Activated CD8-positive, alpha-beta memory T cell treated with anti-CD3 and anti-CD28 coated beads for 4 hours (primary cell): ENCODE data around the gene PRKAG2.

Experiments
- DNase-seq, 2 donors: peaks; one replicate each; pipeline ENCODE4 v3.0.0-alpha.2; 2020; ENCODE audit warnings: low read depth in 2 of 2

Gene PRKAG2

DNA sequence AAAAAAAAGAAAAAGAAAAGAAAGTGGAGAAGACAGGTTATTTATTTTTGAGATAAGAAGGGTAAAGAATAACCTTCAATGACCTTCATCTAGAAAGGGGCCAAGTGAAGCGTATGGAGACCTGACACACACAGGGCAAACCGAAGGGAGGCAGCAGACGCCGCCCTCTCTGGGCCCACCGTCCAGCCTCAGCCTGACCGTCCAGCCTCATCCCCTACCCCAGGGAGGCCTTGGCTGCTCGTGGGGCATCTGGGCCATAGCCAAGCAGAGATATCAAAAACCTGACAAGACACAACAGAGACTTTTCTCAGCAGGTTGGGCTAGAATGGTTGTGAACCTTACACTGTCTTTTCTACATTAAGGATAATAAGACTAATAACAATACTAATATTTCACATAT, 10.9 kb downstream of the PRKAG2 start:
- no peak for DNase-seq

DNA sequence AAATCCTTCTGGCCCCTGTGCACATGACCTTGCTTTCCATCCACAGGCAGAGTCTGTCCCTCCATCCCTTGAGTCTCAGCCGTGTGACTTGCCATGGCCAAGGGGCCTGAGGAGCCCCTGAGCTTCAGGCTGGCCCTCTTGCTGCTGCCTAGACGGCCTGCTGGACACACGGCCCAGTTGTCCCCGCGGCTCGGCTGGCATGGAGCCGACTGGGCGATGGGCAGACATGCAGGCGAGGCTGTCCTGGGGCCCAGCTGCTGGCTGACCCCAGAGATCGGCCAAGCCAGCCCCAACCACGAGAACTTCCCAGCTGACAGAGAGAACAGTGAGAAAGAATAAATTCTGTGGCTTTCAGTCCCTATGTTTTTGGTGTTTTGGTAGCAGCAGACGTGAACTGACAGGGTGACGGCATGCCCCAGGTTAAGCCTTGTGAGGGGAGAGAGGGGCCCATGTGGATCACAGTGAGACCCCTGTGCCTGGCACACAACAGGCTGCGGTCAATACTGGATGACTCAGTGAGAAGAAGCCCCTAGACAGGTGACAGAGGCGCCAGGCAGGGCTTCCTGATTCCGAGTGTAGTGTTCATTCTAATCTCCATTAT, 11.7 kb downstream of the PRKAG2 start:
- no peak for DNase-seq

DNA sequence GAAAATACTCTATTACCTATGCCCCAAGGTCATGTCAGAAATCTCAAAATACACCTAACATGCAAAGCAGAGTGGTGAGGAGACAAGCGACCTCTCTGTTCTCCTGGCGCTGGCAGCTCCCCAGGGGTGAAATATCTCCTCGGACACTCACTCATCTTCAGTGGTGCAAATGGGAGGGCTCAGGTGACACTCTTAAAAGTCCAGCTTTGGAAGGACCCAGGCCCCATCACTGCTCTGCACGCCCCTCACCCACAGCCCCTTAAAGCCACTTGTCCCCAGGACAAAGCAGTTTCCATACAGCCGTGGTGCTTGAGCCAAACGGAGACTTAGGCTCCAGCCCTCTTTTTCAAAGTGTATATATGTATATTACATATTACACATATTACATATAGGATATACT, 12.4 kb downstream of the PRKAG2 start:
- DNase-seq, result no peak

DNA sequence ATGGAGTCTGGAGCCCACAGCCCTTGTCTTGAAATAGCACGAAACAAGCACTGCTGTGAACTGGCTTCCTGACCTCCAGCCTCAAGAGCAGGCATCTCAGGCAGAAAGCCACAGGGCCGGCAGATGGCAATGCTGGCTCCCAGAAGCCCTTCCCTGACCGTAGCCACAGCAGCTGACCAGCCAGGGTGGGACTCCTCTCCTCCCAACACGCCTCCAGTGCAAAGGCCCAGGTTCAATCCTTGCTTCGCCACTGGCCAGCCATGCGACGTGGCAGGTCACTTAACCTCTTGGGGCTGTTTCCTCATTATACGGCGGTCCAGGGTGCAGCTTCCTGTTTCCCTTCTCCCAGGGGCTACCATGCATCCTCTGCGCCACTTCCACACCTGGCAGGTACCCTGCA, 12.8 kb downstream of the PRKAG2 start:
- no peak for DNase-seq

DNA sequence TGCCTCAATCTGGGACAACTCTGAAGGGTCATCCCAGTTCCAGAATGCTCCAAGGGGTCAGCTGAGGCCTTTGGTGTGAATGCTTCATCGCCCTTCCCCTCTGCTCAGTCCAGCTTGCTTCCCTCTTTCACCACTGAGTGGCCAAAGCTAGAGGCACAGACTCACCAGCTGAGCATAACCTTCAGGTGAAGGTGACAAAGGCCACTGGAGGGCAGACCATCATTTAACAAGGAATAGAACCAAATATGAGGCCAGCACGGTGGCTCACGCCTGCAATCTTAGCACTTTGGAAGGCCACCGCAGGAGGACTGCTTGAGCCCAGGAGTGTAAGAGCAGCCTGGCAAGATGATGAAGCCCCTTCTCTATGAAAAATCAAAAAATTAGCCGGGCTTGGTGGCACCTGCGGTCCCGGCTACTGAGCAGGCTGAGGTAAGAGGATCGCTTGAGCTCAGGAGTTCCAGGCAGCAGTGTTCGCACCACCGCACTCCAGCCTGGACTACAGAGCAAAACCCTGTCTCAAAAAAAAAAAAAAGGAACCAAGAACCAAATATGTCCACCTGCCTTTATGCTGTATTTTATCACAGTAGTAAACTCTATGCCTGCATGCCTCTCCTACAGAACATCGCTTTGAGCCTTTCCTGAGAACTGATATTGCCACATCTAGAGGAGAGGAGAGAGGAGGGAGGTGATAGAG, 13.4 kb downstream of the PRKAG2 start:
- DNase-seq, result no peak

DNA sequence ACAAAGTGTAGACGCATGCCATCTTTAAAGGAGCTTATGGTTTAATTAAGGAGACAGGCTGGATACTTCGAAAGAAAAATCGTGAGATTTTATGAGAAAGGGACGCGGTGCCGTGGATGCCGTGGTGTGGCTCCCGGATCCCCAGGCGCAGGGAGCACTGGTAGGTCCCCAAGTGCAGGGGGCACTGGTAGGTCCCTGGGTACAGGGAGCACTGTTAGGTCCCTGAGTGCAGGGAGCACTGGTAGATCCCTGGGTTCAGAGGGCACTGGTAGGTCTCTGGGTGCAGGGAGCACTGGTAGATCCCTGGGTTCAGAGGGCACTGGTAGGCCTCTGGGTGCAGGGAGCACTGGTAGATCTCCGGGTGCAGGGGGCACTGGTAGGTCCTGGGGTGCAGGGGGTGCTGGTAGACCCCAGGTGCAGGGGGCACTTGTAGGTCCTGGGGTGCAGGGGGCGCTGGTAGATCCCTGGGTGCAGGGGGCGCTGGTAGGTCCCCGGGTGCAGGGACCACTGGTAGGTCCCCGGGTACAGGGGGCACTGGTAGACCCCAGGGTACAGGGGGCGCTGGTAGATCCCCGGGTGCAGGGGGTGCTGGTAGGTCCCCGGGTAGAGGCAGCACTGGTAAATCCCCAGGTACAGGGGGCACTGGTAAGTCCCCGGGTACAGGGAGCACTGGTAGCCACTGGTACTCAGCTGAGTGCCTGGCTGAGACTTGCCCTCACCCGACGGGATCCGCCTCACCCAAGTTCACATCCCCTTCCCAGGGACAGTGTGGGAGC, 14.1 kb downstream of the PRKAG2 start:
- no peak for DNase-seq

DNA sequence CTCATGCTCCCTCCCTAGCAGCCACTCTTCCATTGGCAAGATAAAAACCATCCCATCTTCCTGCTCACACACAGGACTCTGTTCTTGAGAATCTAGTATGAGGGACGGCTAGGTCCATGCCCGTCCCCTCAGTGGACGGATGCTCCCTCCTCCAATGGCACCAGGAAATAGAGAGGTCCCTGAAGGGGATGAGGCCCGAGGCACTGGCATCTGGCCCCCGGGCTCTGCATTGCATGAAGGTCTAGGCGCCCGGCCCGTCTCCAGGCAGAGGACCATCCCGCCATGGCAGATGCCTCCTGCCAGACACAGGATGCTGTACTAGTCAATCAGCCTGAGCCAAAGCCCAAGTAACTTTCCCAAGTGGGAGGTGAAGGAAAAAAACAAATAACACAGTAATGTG, 15.0 kb downstream of the PRKAG2 start:
- DNase-seq, result no peak

DNA sequence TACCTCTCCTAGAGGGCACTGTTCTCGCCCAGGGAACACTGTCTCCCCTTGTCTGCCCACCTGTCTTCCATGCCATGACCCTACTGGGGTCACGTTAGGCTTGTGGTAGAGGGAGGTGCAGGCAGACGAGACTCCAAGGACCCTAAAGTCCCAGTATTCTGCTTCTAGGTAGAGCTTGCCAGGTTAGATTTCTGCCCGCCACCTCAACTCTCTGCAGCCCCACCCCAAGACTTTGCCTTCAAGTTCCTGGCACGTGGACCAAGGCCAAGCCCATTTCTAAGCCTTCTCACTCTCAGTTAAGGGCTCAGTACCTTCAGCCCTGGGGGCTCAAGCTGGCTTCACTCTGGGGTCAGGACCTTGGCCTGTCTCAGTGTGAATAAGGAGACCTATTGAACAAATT, 16.1 kb downstream of the PRKAG2 start:
- no peak for DNase-seq

DNA sequence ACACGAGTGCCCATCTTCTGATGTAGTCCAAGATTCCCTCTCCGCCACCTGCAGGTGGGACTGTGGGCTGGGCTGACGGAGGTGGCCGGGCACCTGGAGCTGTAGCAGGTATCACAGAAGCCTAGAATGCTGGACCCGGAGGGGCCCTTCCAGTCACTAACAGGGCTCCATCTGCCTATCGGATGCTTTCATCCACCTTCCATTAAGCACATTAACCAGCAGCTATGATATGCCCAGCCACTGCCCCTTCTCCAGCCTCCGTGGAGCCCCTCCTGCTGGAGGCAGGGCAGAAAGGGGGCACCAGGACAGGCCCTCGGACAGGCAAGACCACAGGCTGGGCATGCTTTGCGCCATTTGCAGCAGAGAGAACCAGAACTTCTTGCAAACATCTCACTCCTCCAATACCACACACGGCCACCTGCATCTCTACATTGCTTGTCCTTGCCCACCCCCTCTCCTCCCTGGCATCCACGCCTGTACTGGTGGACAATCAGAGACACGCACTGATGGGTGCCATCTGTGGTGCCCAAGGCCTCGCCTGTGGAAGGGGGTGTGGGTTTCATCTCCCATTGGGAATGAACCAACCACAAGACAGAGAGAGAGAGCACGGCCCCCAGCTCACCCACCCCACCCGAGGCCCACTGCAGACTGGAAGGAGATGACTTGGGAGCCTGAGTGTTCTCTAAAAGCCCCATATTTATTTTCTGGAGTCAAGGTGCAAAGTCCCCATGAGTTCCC, 16.8 kb downstream of the PRKAG2 start:
- DNase-seq, result no peak

DNA sequence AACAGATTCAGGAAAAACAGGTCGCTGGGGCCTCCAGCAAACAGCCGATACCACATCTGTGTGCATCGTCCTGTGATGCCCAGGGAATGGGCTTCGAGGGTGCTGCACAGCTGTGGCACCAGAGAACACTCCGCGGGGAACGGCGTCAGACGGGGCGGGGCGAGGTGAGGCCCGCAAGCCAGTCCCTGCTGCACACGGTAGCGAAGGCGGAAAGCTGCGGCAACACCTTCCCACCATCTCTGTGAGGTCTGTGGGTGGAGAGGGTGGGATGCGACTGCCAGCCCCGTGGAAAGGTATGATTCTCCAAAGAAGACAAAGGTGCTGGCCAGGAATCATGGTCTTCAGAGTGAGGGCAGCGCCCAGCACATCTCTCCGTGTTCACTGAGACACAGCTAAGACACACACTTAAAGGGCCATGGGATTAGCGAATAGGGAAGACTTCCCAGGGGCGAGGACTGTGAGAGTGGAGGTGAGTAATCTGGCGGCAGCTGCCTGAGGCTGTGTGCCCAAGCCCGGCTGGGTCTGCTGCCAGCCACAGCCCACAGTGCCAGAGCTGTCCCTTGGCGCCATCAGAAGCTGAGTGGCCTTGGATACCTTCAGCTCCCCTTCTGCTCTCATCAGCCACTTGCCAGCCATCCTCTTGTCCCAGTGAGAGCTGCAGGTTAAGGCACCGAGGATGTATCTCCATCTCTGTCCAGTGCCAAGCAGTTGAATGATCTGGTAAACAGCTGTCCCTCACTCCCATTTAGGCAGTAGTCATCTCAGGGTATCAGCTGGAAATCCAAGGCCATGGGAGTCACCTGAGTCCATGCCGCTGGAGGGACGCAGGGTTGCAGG, 17.6 kb downstream of the PRKAG2 start:
- no peak for DNase-seq

DNA sequence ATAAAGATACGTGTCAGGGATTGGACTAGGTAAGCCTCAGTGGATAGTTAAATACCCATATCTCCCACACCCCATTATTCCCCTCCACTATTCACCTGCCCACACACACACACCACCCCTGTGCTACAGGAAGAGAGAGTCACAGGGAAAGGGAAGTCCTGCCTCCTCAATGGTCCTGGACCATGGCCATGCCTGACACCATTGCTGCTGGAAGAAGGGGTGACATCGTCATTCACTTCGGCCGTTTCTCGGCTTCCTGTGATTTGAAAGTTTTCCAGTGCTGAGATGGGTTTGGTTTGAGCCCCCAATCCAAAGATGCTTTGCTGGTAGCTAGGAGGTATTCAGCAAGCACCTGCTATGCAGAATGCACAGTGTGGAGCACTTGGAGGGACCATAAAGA, 18.5 kb downstream of the PRKAG2 start:
- no peak for DNase-seq

DNA sequence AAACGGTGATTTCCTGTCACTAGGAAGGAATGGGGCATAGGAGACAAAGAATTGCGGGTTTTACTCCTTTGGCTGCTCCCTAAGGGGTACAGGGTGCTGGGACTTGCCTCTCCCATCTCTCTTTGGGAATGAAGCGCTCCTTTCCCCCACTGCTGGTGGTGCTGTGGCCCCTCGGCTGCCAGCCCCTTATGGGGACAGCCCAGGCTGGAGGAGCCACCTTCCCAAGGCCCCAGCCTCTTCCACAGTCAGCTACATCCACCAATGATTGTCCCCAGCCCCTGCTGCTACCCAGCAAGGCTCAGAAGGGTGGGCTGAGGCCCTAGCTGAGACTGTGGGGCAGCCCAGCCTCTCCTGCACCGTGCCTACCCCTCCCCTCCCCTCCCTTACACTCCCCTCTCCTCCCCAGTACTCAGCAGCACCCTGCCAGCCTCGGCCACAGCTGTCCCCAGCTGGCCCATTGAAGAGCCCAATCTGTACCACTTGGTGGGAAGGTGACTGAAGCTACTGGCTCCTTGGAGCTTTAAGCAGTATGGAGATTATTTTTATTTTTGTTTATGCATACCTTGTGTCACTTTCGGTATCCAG, 19.0 kb downstream of the PRKAG2 start:
- no peak for DNase-seq

DNA sequence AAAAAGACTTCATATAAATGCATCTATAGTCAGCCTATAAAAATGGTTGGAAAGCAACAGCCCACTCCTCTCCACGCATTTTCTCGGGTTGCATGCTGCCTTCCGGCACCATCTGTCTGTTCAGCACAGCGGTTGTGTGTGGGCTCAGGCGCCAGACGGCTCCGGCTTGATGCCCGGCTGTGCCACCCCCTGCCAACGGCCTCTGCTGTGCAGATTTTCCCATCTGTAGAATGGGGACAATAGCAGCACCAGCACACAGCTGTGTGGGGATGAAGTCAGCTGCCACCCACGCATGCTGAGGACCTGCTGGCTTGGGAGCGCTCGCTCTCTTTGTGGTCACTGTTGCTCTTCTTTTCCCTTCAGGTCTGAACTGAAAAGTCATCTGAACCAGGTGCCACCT, 19.5 kb downstream of the PRKAG2 start:
- DNase-seq, result no peak

DNA sequence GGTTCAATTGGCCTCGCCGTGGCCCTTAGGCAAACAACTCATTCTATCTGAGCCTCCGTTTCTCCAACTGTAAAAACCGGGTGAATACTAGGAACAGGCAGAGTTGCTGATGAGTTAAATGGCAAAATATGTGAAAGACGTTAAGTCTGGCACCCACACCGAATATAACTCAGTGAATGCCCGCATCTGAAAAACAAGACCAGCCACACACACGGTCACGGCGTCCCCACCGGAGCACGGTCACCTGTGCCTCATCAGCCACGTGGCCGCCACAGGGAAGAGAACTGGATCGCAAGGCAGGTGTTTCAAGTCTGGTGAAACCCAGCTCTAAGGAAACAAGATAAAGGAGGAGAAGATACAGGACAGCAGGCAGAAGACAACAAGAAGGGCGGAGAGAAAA, 20.4 kb downstream of the PRKAG2 start:
- DNase-seq, result no peak

DNA sequence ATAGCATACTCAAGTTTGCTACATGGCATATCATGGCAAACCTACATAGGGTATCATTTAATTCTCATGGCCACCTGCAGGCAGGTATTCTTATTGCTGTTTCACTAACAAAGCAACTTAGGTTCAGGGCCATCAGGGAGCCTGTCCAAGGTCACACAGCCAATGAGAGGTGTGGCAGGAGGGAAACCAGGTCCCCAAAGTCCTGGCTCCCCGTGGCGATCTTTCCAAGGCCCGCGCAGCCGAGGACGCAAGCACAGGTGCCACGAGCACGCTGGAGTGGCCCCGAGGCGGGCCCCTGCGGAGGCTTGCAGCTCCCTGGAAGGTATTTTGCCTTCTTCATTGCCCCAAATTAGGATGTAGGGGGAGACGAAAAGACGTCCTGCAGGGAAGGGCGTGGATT, 20.8 kb downstream of the PRKAG2 start:
- DNase-seq, result no peak

DNA sequence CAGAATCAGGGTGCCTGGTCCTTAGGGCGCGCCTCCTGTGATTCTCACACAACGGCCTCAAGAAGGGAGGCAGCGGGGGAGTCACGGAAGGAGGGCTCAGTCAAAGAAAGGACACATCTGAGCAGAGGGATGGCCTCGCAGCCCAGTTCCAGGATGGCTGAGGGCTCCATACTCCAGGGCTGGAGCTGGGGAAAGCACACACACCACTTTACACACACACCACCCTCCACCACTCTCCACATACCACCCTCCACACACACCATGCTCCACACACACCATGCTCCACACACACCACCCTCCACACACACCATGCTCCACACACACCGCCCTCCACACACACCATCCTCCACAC, 22.2 kb downstream of the PRKAG2 start:
- no peak for DNase-seq

DNA sequence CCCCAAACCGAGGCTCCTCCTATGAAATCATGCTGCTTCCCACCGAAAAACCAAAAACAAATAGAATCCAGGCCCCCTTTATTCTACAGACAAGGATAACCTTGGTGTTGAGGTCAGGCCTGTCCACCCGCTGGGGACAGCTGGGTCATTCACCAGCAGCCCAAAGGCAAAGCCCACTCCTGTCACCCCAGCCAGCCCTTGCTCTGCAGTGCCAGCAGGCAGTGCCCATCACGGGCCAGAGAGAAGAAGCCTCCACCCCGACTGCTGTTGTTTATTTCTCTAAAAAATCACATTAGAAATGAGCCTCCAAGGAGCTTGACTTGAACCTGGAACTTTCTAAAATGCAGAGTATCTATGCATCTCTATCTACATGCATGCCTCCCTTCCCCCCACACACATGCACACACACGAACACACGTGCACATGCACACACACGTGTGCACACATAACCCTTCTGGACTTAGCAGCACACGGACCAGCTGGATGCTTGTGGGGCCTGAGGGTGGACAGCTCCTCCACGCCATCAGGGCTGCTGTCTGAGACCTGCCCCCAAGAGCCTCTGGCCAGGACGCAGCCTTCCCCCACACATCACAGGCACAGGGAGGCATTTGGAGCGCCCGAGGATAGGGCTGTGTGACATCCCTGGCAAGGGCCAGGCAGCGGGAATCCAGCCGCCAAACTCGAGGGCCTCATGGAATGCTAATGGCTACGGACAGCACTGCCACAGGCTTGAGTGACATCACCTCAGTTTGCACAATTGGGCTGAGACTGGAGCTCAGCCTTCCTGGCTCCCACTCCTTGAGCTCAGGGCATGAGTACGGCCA, 22.8 kb downstream of the PRKAG2 start:
- DNase-seq, result no peak

DNA sequence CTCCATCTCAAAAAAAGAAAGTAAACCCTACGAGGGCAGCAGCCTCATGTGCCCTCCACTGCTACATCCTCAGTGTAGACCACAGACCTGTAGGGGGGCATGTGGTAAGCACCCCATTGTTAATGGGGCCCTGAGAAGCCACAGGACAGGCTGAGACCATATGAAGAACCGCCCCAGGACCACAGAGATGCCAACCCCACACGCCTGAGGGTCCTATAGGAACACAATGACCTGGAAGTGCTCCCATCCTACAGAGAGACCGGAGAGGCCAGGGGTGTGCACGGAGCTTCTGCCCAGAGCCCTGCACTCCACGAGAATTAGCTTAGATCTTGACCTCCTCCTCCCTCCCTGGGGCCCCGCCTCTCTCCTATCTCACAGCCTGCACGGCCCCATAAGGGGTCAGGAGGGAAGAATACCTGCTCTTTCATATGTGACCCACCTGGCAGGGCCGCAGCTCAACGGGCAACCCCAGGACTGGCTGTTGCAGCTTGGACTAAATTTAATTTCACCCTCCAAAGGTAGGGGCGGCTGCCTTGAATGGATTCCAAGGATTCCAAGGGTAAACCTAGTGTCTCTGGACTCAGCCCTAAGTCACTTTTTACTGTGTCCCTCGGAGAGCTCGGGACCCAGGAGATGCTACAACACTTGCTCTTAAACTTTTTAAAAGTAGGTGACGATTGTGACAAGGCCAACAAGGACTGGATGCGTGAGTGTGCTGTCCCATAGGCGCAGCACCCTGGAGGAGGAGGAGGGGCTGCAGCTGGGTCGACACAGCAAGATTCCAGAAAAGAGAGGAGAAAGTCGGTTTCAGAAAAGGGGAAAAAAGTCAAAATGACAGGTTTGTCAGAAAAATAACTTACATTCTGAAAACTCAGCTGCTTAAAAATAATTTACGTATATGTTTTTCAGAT, 24.2 kb downstream of the PRKAG2 start:
- no peak for DNase-seq

DNA sequence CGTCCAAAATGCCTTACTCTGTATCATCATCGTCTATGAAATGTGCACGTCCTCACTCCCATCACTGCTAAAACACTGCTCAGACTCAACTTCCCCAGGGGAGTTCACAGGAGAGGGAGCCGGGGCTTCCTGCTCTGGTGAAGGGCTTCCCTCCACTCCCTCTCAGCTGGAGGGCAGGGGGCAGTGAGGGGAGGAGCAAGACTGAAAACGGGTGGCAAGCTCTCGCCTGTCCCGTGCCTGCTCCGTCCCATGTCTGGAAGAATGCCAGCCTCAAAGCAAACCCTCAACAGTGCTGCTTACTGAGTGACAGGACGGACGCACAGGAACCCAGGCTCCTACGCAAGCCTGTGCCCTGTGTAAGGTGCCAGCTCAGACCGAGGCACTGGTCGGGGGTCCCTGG, 25.1 kb downstream of the PRKAG2 start:
- DNase-seq, result no peak
